PC-3 (cell line): ENCODE measurements around the gene PVR. TPM values are rescaled to one million over a fixed set of nuclear protein-coding genes. Genes with fewer than 3 reads are reported as not detected.

Experiments used
- ATAC-seq: fragments of 200-7000 bp; cut with Tn5 transposase; 2 replicates; pipeline ENCODE4 v1.9.1; 2020; ENCODE audit warnings: mild to moderate bottlenecking, moderate library complexity
- BruUV-seq: library from RNA; stranded (reverse); fragments of 400-500 nt; replicated peaks from 2 replicates; lab custom pipeline; 2021; lab: Mats Ljungman, UMichigan
- CTCF ChIA-PET: fragments of 300-600 bp; sonication (Branson Sonifier 250); formaldehyde crosslinking; loops from one replicate; lab custom pipeline; 2022; ENCODE audit warnings: antibody characterized with exemption; lab: Charles Lee
- POLR2A ChIA-PET: fragments of 300-600 bp; sonication (Branson Sonifier 250); formaldehyde crosslinking; loops from one replicate; lab custom pipeline; 2022; ENCODE audit warnings: antibody characterized with exemption; ENCODE audit not compliant: unreplicated experiment; lab: Charles Lee
- DNase-seq: peaks from one replicate; pipeline ENCODE4 v3.0.0-alpha.2; 2015
- H2AFZ ChIP-seq: fragments of 300-600 bp; sonication (generic); 2 replicates; pipeline ENCODE4 v1.6.0; 2016; ENCODE audit warnings: antibody characterized with exemption, low read length
- H3F3A ChIP-seq: fragments of 300-600 bp; sonication (generic); one replicate; pipeline ENCODE4 v1.6.0; 2017; ENCODE audit warnings: antibody characterized with exemption, low read length, control low read depth, mild to moderate bottlenecking; ENCODE audit not compliant: unreplicated experiment
- H3K27ac ChIP-seq: fragments of 300-600 bp; sonication (generic); 2 replicates; pipeline ENCODE4 v1.5.1; 2016; ENCODE audit warnings: mild to moderate bottlenecking, low read length
- H3K27me3 ChIP-seq: fragments of 300-600 bp; sonication (generic); 2 replicates; pipeline ENCODE4 v1.6.1; 2016; ENCODE audit warnings: low read length, mixed read lengths
- H3K36me3 ChIP-seq: fragments of 300-600 bp; sonication (generic); 2 replicates; pipeline ENCODE4 v1.6.1; 2016; ENCODE audit warnings: low read depth, mixed run types, low read length, mixed read lengths
- H3K4me1 ChIP-seq: fragments of 300-600 bp; sonication (generic); 2 replicates; pipeline ENCODE4 v1.5.1; 2016; ENCODE audit warnings: low read length; ENCODE audit not compliant: insufficient read depth
- H3K4me2 ChIP-seq: fragments of 300-600 bp; sonication (generic); 2 replicates; pipeline ENCODE4 v1.6.0; 2016; ENCODE audit warnings: low read length
- H3K4me3 ChIP-seq: fragments of 300-600 bp; sonication (generic); 2 replicates; pipeline ENCODE4 v1.5.1; 2016; ENCODE audit warnings: mild to moderate bottlenecking, low read length, mixed read lengths
- H3K79me2 ChIP-seq: fragments of 300-600 bp; sonication (generic); 2 replicates; pipeline ENCODE4 v1.6.1; 2017; ENCODE audit warnings: low read length, mixed read lengths
- H3K9ac ChIP-seq: fragments of 300-600 bp; sonication (generic); 2 replicates; pipeline ENCODE4 v1.6.0; 2016; ENCODE audit warnings: mild to moderate bottlenecking, low read length
- H3K9me2 ChIP-seq: fragments of 300-600 bp; sonication (generic); replicated peaks from 2 replicates; pipeline ENCODE4 v1.6.1; 2016; ENCODE audit warnings: mixed run types, low read length, mixed read lengths
- H3K9me3 ChIP-seq: fragments of 300-600 bp; sonication (generic); 2 replicates; pipeline ENCODE4 v1.6.1; 2016; ENCODE audit warnings: low read length, mixed read lengths
- H4K20me1 ChIP-seq: fragments of 300-600 bp; sonication (generic); 2 replicates; pipeline ENCODE4 v1.6.1; 2016; ENCODE audit warnings: low read length, mixed read lengths
- CTCF ChIP-seq: fragments of 300-600 bp; sonication (generic); conservative IDR thresholded peaks from 2 replicates; pipeline ENCODE4 v1.5.1; 2017; ENCODE audit warnings: antibody characterized with exemption, low read depth, mild to moderate bottlenecking, low read length
- EZH2 ChIP-seq: fragments of 300-600 bp; sonication (generic); IDR thresholded peaks from one replicate; pipeline ENCODE4 v1.6.1; 2017; ENCODE audit warnings: antibody characterized with exemption, mild to moderate bottlenecking, low read length; ENCODE audit not compliant: unreplicated experiment
- EZH2phosphoT487 ChIP-seq: fragments of 300-600 bp; sonication (generic); IDR thresholded peaks from 2 replicates; pipeline ENCODE4 v1.6.1; 2018; ENCODE audit warnings: mild to moderate bottlenecking, antibody characterized with exemption, low read length, borderline replicate concordance
- intact Hi-C: fragments of 100-400 bp; cut with micrococcal nuclease; formaldehyde crosslinking; loops from 2 replicates; pipeline ENCODE4 v1.9.0; 2023
- total RNA-seq: library from RNA; depleted of rRNA; stranded (reverse); fragments of >200 nt; gene quantifications from 2 replicates; pipeline ENCODE4 v1.2.3, GENCODE V29; 2014

Gene PVR
- total RNA-seq, 1 experiment from 2014 or later, result 75.3 TPM

- no peaks in the 10 kb centered on the region for H3K9me3 ChIP-seq
- ChIA-PET POLR2A (no interaction called here), CTCF (no interaction called here)
- DNase-seq (no peak), ATAC-seq (no peak)
- no peak overlapping the region for H3K27ac ChIP-seq
- H4K20me1 ChIP-seq, result no peaks in the 10 kb centered on the region
- no peak overlapping the region for H3K4me2 ChIP-seq
- peaks cover 23% of the 10 kb centered on the region for H3K4me1 ChIP-seq
- H3K4me3 ChIP-seq, result no peak overlapping the region
- no peaks in the 10 kb centered on the region for H3K9me2 ChIP-seq
- no peak overlapping the region for H2AFZ ChIP-seq
- no peaks in the 10 kb centered on the region for H3K27me3 ChIP-seq
- no peak overlapping the region for H3K9ac ChIP-seq
- no peaks in the 10 kb centered on the region for H3K36me3 ChIP-seq
- TF ChIP-seq CTCF, result no peak
- no peak for TF ChIP-seq EZH2phosphoT487
- TF ChIP-seq EZH2, result no peak
- BruUV-seq, result no TSS peak
- intact Hi-C loops, result no loop called here
- H3F3A ChIP-seq, result no peaks in the 10 kb centered on the region
- no peaks in the 10 kb centered on the region for H3K79me2 ChIP-seq
Observed at GRCh38 chr19:44600466-44600865, 43.2 kb upstream of the PVR start.

- intact Hi-C loops, result no loop called here
- Histone ChIP-seq H2AFZ (no peak overlapping the region), H3K4me1 (peaks cover 19% of the 10 kb centered on the region), H3K4me3 (no peak overlapping the region), H3K36me3 (no peaks in the 10 kb centered on the region), H4K20me1 (no peaks in the 10 kb centered on the region), H3K4me2 (no peak overlapping the region), H3F3A (no peaks in the 10 kb centered on the region), H3K9me3 (no peaks in the 10 kb centered on the region), H3K79me2 (no peaks in the 10 kb centered on the region), H3K9me2 (no peaks in the 10 kb centered on the region), H3K27ac (no peak overlapping the region), H3K27me3 (no peaks in the 10 kb centered on the region), H3K9ac (no peak overlapping the region)
- POLR2A ChIA-PET, result no interaction called here
- CTCF ChIA-PET, result no interaction called here
- ATAC-seq, result no peak
- DNase-seq, result no peak
- TF ChIP-seq EZH2phosphoT487, result no peak
- no peak for TF ChIP-seq CTCF
- no peak for TF ChIP-seq EZH2
- no TSS peak for BruUV-seq
Observed at GRCh38 chr19:44602081-44602480, 41.6 kb upstream of the PVR start.

- Histone ChIP-seq H3K79me2 (no peaks in the 10 kb centered on the region), H3K4me3 (no peak overlapping the region), H3K9me2 (no peaks in the 10 kb centered on the region), H2AFZ (no peak overlapping the region), H3F3A (no peaks in the 10 kb centered on the region), H3K4me1 (peaks cover 29% of the 10 kb centered on the region), H4K20me1 (no peaks in the 10 kb centered on the region), H3K9me3 (no peaks in the 10 kb centered on the region), H3K27ac (no peak overlapping the region), H3K4me2 (no peak overlapping the region), H3K36me3 (no peaks in the 10 kb centered on the region), H3K27me3 (no peaks in the 10 kb centered on the region), H3K9ac (no peak overlapping the region)
- no peak for ATAC-seq
- CTCF ChIA-PET, result no interaction called here
- TF ChIP-seq CTCF, result no peak
- TF ChIP-seq EZH2phosphoT487, result no peak
- TF ChIP-seq EZH2, result no peak
- intact Hi-C loops, result no loop called here
- peak; percentile 48 for DNase-seq
- POLR2A ChIA-PET, result no interaction called here
- no TSS peak for BruUV-seq
Observed at GRCh38 chr19:44603201-44603945, 40.3 kb upstream of the PVR start.
